NCI-H510A (cell line): ENCODE results near the gene PDIA6.
"Not testable (repeated sequence)": the region's sequence is repeated elsewhere in the genome, so short reads cannot be mapped to it uniquely, and the experiment has no call there.

Experiments used
- DNase-seq: peaks from one replicate; lab custom pipeline; 2025; lab: John Stamatoyannopoulos, UW

PDIA6 gene

DNA sequence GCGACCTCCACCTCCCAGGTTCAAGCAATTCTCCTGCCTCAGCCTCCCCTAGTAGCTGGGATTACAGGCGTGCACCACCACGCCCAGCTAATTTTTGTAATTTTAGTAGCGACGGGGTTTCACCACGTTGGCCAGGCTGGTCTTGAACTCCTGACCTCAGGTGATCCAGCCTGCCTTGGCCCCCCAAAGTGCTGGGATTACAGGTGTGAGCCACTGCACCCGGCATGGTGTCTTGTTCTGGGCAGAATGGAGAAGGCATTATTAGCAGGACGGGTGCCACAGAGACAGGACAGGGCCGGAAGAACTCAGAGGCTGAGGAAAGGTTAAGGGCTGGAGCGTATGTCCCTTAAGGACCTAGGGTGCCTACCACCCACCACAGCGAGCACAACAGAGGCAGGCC is 31.8 kb downstream of the PDIA6 start:
- not testable (repeated sequence) for DNase-seq

DNA sequence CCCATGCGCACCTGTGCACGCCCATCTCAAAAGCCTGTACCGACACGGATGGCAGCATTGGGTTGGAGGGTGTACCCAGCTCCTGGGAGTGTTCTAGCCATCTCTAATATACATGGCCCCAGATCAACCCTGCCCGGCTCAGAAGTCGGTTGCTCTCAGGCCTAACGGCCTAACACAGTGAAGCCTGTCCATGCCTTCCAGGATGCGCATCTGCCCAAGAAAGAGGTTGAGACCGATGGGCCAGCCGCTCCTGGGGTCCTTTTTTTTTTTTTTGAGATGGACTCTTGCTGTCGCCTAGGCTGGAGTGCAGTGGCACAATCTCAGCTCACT is 32.1 kb downstream of the PDIA6 start:
- no peak for DNase-seq

DNA sequence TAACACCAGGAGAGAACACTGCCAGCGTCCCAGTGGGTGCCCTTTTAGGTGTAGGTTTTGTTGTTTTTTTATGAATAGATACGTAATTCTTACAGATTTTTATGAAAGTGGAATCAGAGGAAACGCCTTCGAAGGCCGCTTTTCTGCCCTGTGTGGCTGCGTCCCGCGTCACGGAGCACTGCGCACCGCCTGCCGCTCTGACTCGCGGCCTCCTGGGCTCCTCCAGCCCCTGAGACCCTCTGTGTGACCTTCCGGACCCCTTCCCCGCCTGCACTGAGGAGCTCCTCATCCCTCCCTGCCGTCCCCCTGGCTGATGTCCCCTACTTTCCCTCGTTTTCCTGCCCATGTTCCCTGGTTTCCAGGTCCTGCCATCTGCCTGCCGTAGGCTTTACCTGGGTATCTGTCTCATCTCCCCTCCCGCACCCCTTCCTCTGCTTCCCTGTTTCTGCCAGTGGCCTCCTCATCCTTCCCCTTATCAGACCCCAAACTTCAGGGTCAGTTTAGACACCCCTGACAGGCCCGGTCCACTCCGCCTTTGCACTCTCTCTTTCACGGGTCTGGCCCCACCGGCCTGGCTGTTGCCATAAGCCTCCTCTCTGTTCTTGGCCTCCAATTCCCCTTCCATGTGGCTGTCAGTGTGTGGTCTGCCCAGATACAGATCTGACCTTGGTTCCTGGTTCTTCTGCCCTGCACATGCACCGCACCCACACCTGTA is 32.7 kb downstream of the PDIA6 start:
- no peak for DNase-seq

DNA sequence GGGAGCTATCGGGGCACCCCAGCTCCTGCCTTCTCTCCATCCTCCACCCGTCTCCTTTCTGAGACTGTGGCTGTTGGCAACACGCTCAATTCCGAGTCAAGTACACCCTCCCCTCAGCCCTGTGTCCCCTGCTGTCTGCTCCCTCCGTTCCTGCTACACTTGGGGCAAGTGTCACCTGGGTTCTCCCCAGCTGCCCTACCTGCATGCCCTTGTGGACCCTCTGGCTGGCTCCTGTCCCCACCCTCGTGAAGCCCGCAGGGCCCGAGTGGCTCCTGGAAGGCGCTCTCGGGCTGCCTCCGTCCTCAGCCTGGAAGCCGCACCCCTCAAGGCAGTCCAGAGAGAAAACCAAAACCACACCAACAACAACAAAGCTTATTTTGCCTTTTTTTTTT is 33.9 kb downstream of the PDIA6 start:
- DNase-seq = no peak

DNA sequence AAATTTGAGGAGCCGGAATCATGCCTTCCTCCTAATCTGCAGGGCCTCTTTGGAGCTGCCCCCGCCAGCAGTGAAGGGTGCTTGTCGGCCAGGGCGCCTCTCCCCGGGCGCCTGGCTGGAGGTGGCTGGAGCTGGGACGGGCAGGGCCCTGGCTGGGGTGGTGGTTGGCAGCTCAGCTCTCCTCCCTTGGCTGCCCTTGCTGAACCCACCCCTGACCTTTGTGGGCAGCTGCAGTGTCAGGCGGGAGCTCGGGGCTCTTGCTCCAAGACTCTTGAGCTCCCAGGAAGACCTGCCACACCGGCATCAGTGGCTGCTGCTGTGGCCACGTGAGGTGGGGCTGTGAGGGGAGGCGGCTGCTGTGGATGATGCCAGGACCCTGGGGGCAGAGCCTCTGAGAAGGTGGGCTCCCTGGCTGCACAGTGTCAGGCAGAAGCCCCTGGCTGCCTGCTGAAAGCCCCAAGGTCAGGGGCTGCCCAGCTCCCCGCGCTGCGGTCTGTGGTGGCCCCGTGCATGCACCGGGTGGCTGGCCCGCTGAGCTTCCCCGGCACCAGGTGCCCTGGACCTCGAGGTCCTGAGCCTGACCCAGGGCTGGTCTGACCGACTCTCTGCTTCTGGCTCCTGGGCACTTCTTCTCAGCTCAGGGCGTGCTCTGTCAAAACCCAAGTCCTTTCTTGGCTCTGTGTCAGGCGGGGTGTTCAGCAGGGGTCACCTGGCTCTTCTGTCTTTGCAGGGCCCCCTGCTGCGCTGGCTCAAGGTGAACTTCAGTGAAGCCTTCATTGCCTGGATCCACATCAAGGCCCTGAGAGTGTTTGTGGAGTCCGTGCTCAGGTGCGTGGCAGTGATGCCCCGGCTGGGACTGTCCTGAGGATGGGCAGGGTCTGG is 34.5 kb downstream of the PDIA6 start:
- no peak for DNase-seq

DNA sequence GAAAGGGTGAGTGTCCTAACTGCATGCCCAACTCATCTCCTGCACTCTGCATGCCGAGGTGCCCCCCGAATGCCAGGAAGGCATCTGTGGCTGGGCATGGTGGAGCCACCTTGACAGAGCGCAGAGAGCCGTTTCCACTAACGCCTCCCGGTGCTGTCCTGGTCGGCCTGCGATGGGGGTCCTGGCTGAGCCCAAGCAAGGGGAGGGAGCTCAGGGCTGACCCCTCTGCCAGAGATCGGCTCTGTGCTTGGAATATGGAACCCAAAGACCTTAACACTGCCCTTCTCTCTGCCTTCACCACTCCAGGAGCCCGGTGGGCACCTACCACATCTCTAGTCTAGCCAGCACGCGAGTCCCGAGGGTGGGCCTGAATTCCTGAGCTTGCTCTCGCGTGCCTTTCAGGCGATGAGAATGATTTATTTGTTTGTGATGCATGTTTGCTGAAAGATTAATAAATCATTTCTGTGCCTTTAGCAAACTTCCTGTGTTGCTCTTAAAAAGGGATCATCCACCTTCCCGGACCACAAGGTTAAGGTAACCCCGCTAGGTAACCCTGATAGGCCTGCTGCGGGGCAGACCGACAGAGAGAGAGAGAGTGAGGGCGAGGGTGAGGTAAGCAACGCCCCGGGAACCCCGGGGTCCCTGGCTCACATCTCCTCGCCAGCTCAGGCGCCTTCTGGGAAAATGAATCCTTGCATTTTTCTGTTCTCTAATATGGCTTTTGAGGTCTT is 35.3 kb downstream of the PDIA6 start:
- DNase-seq = no peak

DNA sequence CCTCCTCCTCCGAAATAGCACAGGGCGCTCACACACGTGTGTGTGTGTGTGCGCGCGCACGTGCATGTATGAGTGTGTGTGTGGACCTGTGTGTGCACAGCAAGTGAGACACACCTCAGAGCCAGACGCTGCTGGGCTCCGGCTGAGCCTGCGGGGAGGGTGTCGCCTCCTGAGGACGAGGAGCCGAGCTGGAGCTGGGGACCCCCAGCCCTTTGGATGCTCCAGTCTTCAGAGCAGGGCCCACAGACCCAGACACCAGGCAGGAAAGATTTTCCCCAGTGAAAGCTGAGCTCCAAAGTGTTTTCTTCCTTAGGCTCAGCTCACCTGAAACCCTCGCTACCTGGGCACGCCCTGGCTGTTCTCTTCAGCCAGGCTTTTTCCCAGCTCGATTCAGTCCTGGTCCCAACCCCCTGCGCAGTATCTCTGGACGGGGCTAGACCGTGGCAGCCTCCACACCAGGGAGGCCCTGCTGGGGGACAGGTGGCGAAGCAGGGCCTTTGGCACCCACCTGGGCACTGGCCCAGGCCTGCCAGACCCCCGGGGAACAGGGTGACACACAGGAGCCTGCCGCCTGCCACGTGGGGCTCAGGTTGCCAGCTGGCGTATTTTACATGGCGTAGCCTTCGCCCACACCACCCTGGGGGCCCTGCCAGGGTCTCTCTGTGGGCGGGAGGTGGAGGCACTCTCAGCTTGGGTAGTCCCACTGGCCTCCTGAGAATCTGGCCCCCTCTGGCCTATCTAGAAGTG is 36.2 kb downstream of the PDIA6 start:
- DNase-seq = no peak

DNA sequence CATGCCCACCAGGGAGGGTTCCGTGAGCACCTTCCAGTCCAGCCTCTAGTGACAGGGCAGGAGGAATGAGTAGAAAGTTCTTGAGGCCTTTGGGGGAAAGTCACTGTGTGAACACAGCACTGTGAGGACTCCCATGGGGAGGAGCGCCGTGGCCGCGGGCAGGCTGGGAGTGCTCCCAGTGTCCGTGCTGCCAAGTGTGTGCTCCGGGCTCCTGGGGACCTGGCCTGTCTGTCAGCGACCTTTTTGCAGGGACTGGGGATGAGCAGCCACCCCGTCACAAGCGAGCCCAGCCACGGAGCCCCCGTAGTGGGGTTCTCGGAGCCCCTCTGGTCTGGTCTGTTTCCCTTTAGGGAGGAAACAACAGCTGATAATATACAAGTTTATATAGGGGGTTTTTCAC is 36.8 kb downstream of the PDIA6 start:
- DNase-seq = no peak

DNA sequence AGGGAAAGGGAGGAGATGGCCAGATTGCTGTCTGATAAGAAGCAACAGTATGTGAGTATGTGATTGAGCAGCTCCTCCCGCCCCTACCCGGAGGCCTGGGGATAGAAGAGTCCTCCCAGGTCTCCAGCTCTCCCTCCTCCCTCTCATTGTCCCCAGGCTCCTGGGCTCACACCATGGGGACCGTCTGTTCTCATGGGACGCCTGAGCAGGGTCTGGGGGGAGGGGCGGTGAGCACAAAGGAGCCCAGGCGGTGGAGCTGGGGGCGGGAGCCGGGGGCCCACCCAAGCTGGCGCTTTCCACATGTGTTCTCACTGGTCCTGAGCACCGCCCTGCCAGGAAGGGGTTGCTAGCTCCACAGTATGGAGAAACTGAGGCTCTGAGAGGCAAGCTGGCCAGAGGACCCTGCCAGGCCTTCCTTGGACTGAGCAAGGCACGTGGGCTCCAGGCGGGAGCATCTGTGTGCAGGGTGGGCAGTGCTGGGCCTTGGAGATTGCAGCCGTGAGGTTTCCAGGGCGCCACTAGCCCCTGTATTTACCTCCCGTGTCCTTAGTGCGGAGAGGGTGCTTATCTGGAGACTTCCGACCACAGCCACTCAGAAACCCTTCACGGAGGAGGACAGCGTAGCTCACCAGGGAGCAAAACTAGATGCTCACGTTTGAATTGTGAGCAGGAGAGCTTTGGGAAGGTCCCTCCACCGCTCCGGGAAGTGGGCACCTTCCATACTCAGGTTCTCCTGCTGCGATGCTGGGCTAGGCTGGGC is 37.4 kb downstream of the PDIA6 start:
- DNase-seq = no peak

DNA sequence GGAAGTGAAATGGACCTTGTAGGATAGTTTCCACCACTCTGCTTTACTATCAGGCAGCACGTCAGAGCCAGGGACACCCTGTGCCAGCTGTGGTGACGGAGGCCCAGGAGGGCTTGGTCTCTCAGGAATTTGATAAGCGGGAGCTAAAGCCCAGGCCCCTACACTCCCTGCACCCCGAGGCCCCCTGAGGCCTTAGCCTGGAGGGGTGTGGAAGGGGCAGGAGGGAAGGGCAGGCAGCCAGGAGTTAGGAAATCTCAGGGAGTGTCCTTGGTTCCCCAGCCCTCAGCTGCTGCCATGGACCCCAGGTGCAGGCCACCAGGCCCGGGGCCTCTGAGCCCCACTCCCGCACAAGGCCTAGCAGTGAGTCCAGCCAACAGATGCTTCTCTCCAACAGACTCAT is 38.2 kb downstream of the PDIA6 start:
- no peak for DNase-seq

DNA sequence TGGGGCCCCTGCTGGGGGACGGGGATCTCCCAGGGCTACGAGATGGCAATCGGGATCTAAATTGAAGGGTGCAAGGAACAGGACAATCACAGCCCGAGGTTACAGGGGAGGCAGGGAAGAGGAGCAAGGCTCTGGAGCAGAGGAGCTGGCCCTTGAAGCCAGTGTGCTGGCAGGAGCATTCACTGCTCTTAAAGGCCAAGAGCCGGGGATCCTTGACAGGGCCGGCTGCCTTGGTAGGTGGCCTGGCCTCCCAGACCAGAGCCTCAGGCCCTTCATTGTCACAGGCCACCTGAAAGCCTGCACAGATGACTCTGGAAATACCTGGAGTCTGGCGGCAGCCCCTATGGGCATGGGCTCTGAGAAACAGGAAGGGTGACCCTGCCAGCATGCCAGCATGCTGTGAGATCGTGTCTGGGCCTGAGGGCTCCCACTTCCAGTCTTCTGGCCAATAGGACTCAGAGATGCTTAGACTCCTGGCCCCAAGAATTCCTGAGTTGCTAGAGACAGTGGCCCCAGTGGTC is 38.7 kb downstream of the PDIA6 start:
- DNase-seq = no peak

DNA sequence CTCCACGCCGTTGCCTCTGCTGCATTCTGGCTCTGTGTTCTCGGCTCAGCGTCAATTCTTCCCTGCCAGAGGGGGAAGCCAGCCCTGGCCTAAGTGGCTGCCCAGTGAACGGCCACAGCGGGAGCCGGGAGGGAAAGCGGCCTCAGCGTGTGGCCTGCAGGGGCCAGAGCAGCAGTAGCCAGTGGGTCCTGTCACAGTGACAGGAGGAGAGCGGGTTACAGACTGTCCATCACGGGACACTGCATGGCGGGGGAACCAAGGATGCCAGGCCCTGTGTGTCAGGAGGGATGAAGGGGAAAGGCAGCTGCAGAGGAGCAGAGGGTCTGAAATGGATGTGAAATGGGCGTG is 39.7 kb downstream of the PDIA6 start:
- DNase-seq = no peak

DNA sequence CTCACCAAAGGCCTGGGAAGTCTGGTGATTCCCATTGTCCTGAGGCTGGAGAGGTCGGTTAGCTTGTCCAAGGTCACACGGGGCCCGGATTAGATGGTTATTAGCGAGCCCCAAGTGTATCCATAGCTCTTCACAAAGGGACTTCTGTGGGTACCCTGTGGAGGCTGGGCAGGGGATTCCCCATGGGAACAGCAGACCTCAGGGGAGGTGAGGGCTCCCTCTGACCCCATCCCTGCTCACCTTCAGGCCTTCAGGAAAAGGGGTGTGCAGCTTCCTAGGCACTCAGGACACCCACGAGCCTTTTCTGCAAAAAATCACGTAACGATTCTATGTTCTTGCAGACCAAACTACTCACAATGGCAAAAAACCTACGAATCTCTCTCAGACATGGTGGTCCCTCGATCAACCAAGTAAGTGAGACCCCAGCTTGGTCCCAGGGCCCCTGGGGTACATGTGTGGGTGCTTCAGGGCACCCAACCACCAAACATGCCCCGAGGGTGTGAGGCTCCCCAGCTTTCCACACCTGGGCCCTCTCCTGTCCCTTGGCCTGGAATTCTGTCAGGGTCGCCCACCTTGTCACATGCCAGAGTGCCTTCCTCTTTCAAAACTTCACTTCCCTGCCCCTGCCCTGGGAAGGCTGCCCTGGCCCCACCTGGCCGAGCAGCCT is 40.3 kb downstream of the PDIA6 start:
- DNase-seq = no peak

DNA sequence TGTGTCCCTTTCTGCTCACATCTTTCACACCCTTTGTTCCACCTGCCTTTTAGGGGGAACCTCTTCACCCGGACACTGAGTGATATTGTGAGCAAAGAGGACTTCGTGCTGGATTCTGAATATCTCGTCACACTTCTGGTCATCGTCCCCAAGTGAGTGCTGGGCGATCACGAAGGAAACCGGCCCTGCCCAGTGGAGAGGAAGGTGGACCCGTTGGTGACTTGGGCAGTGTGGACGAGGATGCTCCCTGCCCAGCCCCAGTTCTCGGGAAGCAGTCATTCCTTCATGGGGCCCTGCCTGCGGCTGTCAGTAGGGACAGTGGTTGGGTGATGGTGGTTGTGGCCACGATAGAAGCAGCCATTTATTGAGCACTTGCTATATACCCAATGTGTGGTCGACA is 40.8 kb downstream of the PDIA6 start:
- DNase-seq = no peak

DNA sequence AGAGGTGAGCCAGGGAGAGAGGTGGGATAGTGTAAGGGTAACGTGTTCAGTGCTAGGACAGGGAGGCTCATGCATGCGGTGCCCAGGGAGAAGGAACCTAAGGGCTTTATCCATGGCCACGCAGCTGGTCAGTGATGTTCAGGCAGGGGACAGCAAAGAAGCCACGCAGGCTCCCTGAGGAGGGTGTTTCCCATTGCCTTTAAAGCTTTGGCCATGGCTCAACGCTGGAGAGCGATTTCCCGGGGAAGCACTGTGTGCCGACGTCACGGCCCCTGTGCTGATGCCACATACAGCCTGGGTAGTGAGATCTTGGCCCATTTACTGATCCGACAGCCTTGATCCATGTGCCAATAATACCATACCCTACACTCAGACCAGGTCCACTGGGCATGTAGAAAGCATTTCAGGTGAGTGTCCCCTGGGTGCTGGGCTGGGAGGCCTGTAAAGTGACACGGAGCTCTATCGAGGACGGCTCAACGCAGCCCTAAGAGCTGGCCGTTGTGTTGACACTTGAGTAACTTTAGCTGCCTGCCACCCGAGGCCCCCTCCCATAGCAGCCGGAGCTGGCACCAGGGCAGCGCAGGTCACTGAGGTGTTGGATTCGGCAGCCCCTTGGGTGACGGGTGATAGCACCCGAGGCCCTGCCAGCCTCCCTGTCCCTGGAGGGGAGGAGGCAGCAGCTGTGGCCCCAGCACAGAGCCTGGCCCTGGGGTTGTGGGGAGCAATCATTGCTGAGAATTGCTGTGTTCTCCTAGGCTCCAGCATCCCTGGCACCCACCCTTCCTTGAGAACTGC is 41.4 kb downstream of the PDIA6 start:
- peak; percentile 16 for DNase-seq

DNA sequence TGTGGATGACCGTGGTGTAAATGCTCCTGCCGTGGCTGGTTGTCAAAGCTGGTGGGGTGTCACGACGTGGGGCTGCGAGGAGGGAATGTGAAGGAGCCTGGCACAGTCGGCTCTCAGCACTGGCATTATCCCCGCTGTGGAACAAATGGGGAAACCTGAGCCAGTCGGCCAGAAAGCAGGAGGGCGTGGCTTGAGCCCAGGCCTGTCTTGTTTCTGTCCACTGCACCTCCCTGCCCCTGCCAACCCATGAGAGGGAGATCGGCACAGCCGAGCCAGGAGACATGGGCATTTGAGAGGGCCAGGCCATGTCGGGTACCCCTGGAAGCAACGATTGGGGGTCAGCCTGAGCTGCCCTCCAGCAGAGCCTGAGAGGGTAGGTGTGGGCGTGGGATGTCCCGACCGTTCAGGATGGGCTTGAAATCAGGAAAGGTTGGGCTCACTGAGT is 44.5 kb downstream of the PDIA6 start:
- no peak for DNase-seq

DNA sequence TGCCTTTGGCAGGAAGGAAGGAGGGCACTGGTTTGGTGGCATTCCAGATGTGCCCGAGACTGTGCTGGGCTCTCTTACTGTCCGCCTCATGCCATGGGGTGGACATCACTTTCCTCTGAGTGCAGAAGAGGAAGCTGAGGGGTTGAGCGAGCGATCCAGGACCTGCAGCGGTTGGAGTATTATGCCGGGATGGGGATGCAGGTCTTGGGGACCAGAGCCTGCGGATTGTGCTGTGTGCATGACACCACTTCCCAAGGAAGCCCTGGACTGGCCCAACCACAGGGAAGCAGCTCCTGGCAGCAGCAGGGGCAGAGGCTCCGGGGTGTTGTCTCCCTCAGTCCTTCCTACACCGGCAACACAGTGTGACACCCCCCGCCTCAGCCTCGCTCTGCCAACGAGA is 46.7 kb downstream of the PDIA6 start:
- DNase-seq = no peak

DNA sequence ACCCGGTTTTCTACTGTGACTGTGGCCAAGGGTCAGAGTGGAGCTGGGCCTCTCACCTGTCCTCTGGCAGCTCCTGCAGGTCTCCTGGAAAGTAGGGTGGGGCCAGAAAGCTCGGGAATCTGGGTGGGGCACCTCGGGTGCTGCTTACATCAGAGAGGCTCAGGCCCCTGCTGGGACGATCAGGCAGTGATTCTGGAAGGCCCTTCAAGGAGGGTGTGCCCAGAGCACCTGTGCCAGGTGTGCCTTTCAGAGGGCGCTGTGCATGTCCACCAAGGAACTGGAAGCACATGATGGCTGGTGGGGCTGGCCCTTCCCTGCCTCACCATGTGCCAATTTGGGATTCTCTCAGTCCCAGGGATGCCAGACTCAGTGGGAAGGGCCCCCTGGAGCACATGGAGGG is 47.1 kb downstream of the PDIA6 start:
- peak; percentile 26 for DNase-seq

DNA sequence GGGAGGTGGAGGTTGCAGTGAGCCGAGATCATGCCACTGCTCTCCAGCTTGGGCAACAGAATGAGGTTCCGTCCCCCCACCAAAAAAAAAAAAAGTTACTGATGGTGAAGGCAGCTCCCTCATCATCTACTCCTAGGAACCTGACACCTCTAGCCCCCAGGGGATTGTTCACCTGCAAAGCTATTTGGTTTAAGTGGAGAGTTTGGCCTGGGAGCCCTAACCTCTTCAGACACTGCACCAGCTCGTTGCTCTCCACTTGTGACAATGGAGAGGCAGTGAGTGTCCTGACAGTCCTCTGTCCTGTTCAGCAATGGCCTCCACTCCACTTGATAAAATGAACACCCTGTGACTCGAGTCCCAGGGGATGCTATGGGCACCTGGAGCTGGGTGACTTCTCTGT is 47.7 kb downstream of the PDIA6 start:
- DNase-seq = no peak
